K562 (cell line): ENCODE measurements around the gene FAM174C. TPM values are rescaled to one million over a fixed set of nuclear protein-coding genes. Genes with fewer than 3 reads are reported as not detected.
A peak's percentile ranks its signal among the peaks of the same experiment; 100 is the strongest.

Experiments used
- ATAC-seq: fragments of 200-7000 bp; cut with Tn5 transposase; 3 replicates; pipeline ENCODE4 v1.9.1; 2020; ENCODE audit warnings: moderate library complexity
- BruUV-seq: library from RNA; stranded (reverse); fragments of 400-500 nt; replicated peaks from 2 replicates; lab custom pipeline; 2021; lab: Mats Ljungman, UMichigan
- CTCF ChIA-PET: fragments of 300-600 bp; formaldehyde crosslinking; extraction: SDS; loops from one replicate; lab custom pipeline; 2021; ENCODE audit warnings: low intra/inter-chr PET ratio; lab: Yijun Ruan, JAX
- POLR2A ChIA-PET: fragments of 300-600, 350-650 bp; sonication (Branson Sonifier 250); formaldehyde crosslinking; extraction: SDS; loops from one replicate; lab custom pipeline; 2021; ENCODE audit warnings: antibody characterized with exemption, inconsistent platforms; lab: Yijun Ruan, JAX
- DNase-seq, 4 experiments: peaks; one replicate each; pipeline versions ENCODE4 v3.0.0 to v3.0.0-alpha.2; 2011 to 2018; ENCODE audit warnings: low spot score in 3 of 4, mixed read lengths in 3 of 4; ENCODE audit errors: extremely low read depth in 1 of 4
- FAIRE-seq: peaks from 2 replicates; lab custom pipeline; 2011; peaks lifted over from hg19 to GRCh38; lab: Jason Lieb, UNC
- H2AFZ ChIP-seq: 2 replicates; pipeline ENCODE4 v1.6.0; 2011; ENCODE audit warnings: low read depth, low read length, control low read depth, inconsistent platforms
- H3K27ac ChIP-seq: fragments of 200-600 bp; 3 replicates; pipeline ENCODE4 v1.8.0; 2011; ENCODE audit warnings: low read depth, mild to moderate bottlenecking, control low read depth, inconsistent platforms, low read length, moderate library complexity, mixed read lengths; ENCODE audit errors: extremely low read depth
- H3K27me3 ChIP-seq, 2 experiments: fragments of 300-600 bp in 1 of 2; 2 replicates in 1 of 2; 3 replicates in 1 of 2; pipeline versions ENCODE4 v1.6.0 to v1.8.0; 2011; ENCODE audit warnings: inconsistent platforms in 2 of 2, low read length in 2 of 2, mild to moderate bottlenecking in 1 of 2, mixed read lengths in 1 of 2, moderate library complexity in 1 of 2; ENCODE audit not compliant: control insufficient read depth in 2 of 2, insufficient read depth in 2 of 2
- H3K36me3 ChIP-seq: fragments of 300-600 bp; 3 replicates; pipeline ENCODE4 v1.8.0; 2011; ENCODE audit warnings: mild to moderate bottlenecking, low read length, inconsistent platforms; ENCODE audit not compliant: control insufficient read depth, insufficient read depth
- H3K4me1 ChIP-seq, 2 experiments: fragments of 200-600 bp in 1 of 2; replicated peaks in 1 of 2; 2 replicates in 1 of 2; 3 replicates in 1 of 2; pipeline versions ENCODE4 v1.5.1 to v1.8.0; 2011; ENCODE audit warnings: inconsistent platforms in 2 of 2, low read length in 2 of 2, mild to moderate bottlenecking in 1 of 2, mixed read lengths in 1 of 2, moderate library complexity in 1 of 2; ENCODE audit not compliant: control insufficient read depth in 2 of 2, insufficient read depth in 2 of 2
- H3K4me2 ChIP-seq: 2 replicates; pipeline ENCODE4 v1.6.1; 2011; ENCODE audit warnings: low read length, control low read depth, inconsistent platforms, mixed read lengths; ENCODE audit not compliant: insufficient read depth
- H3K4me3 ChIP-seq: fragments of 200-600 bp; sonication (generic), shearing (Covaris generic); 2 replicates; pipeline ENCODE4 v1.5.1; 2016; ENCODE audit warnings: control low read depth, inconsistent platforms
- H3K79me2 ChIP-seq: fragments of 200-600 bp; 3 replicates; pipeline ENCODE4 v1.8.0; 2011; ENCODE audit warnings: low read length, inconsistent platforms; ENCODE audit not compliant: control insufficient read depth, insufficient read depth
- H3K9ac ChIP-seq, 2 experiments: 2 replicates each; pipeline versions ENCODE4 v1.6.0 to v1.6.1; 2011; ENCODE audit warnings: low read depth in 2 of 2, low read length in 2 of 2, control low read depth in 1 of 2, inconsistent platforms in 1 of 2, mild to moderate bottlenecking in 1 of 2, mixed read lengths in 1 of 2; ENCODE audit not compliant: insufficient read depth in 1 of 2
- H3K9me1 ChIP-seq: one replicate; pipeline ENCODE4 v1.6.0; 2011; ENCODE audit warnings: inconsistent platforms, mild to moderate bottlenecking, low read length, moderate library complexity; ENCODE audit not compliant: control insufficient read depth, insufficient read depth
- H3K9me3 ChIP-seq: replicated peaks from 2 replicates; pipeline ENCODE4 v1.5.1; 2011; ENCODE audit warnings: low read depth, low read length, inconsistent platforms; ENCODE audit not compliant: control insufficient read depth, insufficient read depth
- H4K20me1 ChIP-seq: replicated peaks from 2 replicates; pipeline ENCODE4 v1.6.1; 2011; ENCODE audit warnings: low read length, inconsistent platforms, mixed read lengths; ENCODE audit not compliant: control insufficient read depth, insufficient read depth
- KDM5B ChIP-seq: fragments of 200-600 bp; sonication (generic); IDR thresholded peaks from 2 replicates; pipeline ENCODE4 v1.6.1; 2012; ENCODE audit warnings: low read depth, mild to moderate bottlenecking, moderate library complexity, low read length, control low read depth, inconsistent platforms; ENCODE audit not compliant: insufficient replicate concordance
- ZKSCAN1 ChIP-seq: fragments of 150-350 bp; IDR thresholded peaks from 2 replicates; pipeline ENCODE4 v1.6.1; 2016; ENCODE audit warnings: low read depth, low read length
- ZNF780A ChIP-seq: fragments of 250-450 bp; sonication (Bioruptor Pico); IDR thresholded peaks from 2 replicates; pipeline ENCODE4 v1.5.0; 2021; ENCODE audit warnings: mild to moderate bottlenecking
- WGBS: fragments of 100-300 bp; shearing (Covaris generic); methylation state at CpG from one replicate; pipeline ENCODE4 v1.1.6; 2016; ENCODE audit warnings: low coverage, mixed read lengths; ENCODE audit not compliant: insufficient coverage; ENCODE audit errors: missing lambda C conversion rate; 5-methylcytosine and 5-hydroxymethylcytosine counted together
- in situ Hi-C: fragments of 300-500 bp; cut with MboI; formaldehyde crosslinking; loops from 4 replicates; pipeline ENCODE4 v1.15.0; 2018; ENCODE audit warnings: inconsistent platforms, mixed read lengths
- intact Hi-C: fragments of 100-400 bp; cut with micrococcal nuclease; formaldehyde crosslinking; loops from 2 replicates; pipeline ENCODE4 v1.14.2; 2022
- polyA plus RNA-seq, 8 experiments: library from polyadenylated mRNA; depleted of rRNA in 4 of 8; stranded (reverse) in 5 of 8; unstranded in 3 of 8; fragments of >200 nt; fragmentation: Nextera tagmentation in 2 of 8; fragmentation: Illumina TruSeq in 1 of 8; extraction: Ambion mirVana in 2 of 8; extraction: Trizol in 1 of 8; gene quantifications; 2 replicates each; pipeline versions ENCODE4 v1.2.1 to v1.2.3, GENCODE V29; 2011 to 2014; ENCODE audit warnings: inconsistent platforms in 1 of 8, missing spikeins in 1 of 8
- total RNA-seq, 7 experiments: library from RNA; depleted of rRNA in 6 of 7; stranded (reverse); fragments of >200 nt in 6 of 7; fragmentation: Illumina TruSeq in 2 of 7; extraction: Trizol in 2 of 7; gene quantifications; 2 replicates each; pipeline versions ENCODE4 v1.2.1 to v1.2.3, GENCODE V29; 2011 to 2021; ENCODE audit warnings: low replicate concordance in 1 of 7

The FAM174C gene
- total and polyA plus RNA-seq, 9 of the 15 experiments (the other 6 are each of a cell fraction or from before 2014, with no cell fraction given): 0.66 to 89.6 (median 20.3) TPM

DNA sequence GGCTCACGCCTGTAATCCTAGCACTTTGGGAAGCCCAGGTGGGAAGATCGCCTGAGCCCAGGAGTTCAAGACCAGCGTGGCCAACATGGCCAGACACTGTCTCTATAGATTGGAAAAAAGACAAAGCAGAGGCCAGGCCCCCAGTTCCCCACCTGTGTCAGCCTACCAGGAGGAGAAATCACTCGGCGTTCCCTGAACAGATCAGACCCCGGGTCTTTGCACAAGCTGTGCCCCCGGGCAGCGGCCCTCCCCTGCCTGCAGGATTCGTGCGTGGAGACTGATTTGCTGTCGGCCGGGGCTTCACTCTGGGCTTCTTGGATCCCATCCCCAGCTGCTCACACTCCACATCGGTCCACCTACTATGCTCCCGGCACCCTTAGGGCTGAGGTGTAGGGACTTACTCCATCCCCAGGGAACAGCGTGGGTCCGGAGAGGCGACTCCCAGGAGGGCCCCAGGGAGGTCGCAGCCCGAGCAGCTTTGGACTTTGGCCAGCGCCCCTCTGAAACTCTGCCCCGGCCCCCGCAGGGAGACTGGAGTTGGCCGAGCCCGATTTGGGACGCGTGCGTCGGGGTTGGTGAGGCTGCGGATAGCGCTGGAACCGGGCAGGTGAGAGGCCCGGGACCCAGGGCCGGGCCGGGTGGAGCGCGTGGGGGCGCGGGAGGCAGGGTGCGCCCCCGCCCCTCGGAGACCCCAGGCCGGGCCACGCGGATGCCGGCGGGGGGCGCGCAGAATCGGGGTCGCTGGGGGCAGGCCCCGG lies 9.8 kb downstream of the FAM174C start:
- TF ChIP-seq ZKSCAN1: peak; percentile 75; the same call in 1 of the 2 replicates
- TF ChIP-seq KDM5B: peak; percentile 27
- no peak for TF ChIP-seq ZNF780A (CRISPR knock-in tag)
- TF ChIP-seq, all 486 proteins: peak for 2
- H4K20me1 ChIP-seq: peaks cover 12% of the 10 kb centered on the region
- no peak overlapping the region for H3K27ac ChIP-seq
- WGBS: 12% methylated on average over 27 of the region's 51 CpGs
- no peaks in the 10 kb centered on the region for H3K9me1 ChIP-seq
- H3K4me3 ChIP-seq: no peak overlapping the region
- peaks cover 0 to 84% of the 10 kb centered on the region in 2 experiments; a peak in 2 of 5 replicates for H3K4me1 ChIP-seq
- in situ Hi-C loops (no loop called here), intact Hi-C loops (no loop called here)
- H3K27me3 ChIP-seq: peaks cover 22 to 48% of the 10 kb centered on the region in 2 experiments; a peak in 4 of 5 replicates
- POLR2A ChIA-PET: interaction anchor here (0.7 to 1.5 kb wide), 4 partner anchors 10 to 133 kb away, joined by 4 to 7 read pairs (median 6); partner anchors contain the start of genes CIRBP and FAM174C
- FAIRE-seq (no peak), ATAC-seq (no peak), DNase-seq (no peak)
- peak overlapping the region in 1 of 2 experiments; percentile 9; a peak in 1 of 4 replicates for H3K9ac ChIP-seq
- no TSS peak for BruUV-seq
- peaks cover 8% of the 10 kb centered on the region; the same call in 1 of the 3 replicates for H3K36me3 ChIP-seq
- no peaks in the 10 kb centered on the region for H3K79me2 ChIP-seq
- CTCF ChIA-PET: interaction anchor here (0.6 kb wide), 1 partner anchor 482 kb away, joined by 3 read pairs; no protein-coding TSS in a partner anchor
- no peak overlapping the region for H2AFZ ChIP-seq
- H3K9me3 ChIP-seq: no peaks in the 10 kb centered on the region
- H3K4me2 ChIP-seq: no peak overlapping the region
